ENCODE results near the gene KAZN. TPM values are rescaled to one million over a fixed set of nuclear protein-coding genes. Genes with fewer than 3 reads are reported as not detected.

The KAZN gene
- polyA plus RNA-seq, 1 of the 3 experiments (the other 2 are of a cell fraction): 6.8 TPM

- CTCF ChIA-PET: no interaction called here
- peaks cover 92% of the 10 kb centered on the region; the same call in 1 of the 2 replicates for H3K79me2 ChIP-seq (ENCODE audit: insufficient read depth)
Observed at GRCh38 chr1:14958249-14959058, 360.0 kb downstream of the KAZN start.

More at GRCh38 chr1:14958249-14959058, 360.0 kb downstream of the KAZN start:
- Histone ChIP-seq H3K9me3 (no peaks in the 10 kb centered on the region), H4K20me1 (ENCODE audit: insufficient read depth) (peaks cover 4% of the 10 kb centered on the region; the same call in 1 of the 2 replicates), H3K27me3 (ENCODE audit: insufficient read depth) (no peaks in the 10 kb centered on the region), H3K9me2 (no peaks in the 10 kb centered on the region), H3K4me3 (ENCODE audit: low read depth in 2 of 2, low read length in 1 of 2) (no peak overlapping the region), H3K9ac (no peak overlapping the region), H3K36me3 (replicated peaks in 1 of 2; ENCODE audit: control insufficient read depth in 1 of 2, insufficient read depth in 2 of 2, low read length in 1 of 2) (peaks cover 15 to 27% of the 10 kb centered on the region in 2 experiments), H3K27ac (ENCODE audit: low read depth in 2 of 2, low read length in 1 of 2) (no peak overlapping the region), H3F3A (replicated peaks; ENCODE audit: insufficient read depth) (no peaks in the 10 kb centered on the region), H2AFZ (ENCODE audit: low read depth) (no peak overlapping the region), H3K4me2 (no peak overlapping the region), H3K4me1 (ENCODE audit: control insufficient read depth in 1 of 2, insufficient read depth in 2 of 2, low read depth in 1 of 2, low read length in 1 of 2) (no peaks in the 10 kb centered on the region; a peak in 1 of 4 replicates)
- 91% methylated on average over 10 of the region's 19 CpGs for WGBS (ENCODE audit: low lambda C conversion rate)
- no peak for TF ChIP-seq USF1 (IDR thresholded peaks at IDR 0.05; ENCODE audit: borderline replicate concordance, low read depth)
- no peak for TF ChIP-seq RCOR1 (IDR thresholded peaks at IDR 0.05; ENCODE audit: low read length)
- no peak for TF ChIP-seq RFX5 (IDR thresholded peaks at IDR 0.05; ENCODE audit: low read length)
- TF ChIP-seq FOSL2 (IDR thresholded peaks at IDR 0.05; ENCODE audit: borderline replicate concordance, low read depth): no peak
- no peak for TF ChIP-seq USF2 (IDR thresholded peaks at IDR 0.05; ENCODE audit: borderline replicate concordance, low read depth, low read length)
- TF ChIP-seq PBX3 (IDR thresholded peaks at IDR 0.05): no peak
- TF ChIP-seq FOXJ3 (CRISPR knock-in tag; IDR thresholded peaks at IDR 0.05): no peak
- no peak for TF ChIP-seq TAF1 (IDR thresholded peaks at IDR 0.05; ENCODE audit: borderline replicate concordance, low read depth, low read length)
- TF ChIP-seq SMC3 (IDR thresholded peaks at IDR 0.05; ENCODE audit: low read depth, low read length): no peak
- TF ChIP-seq SIN3A (IDR thresholded peaks at IDR 0.05; ENCODE audit: borderline replicate concordance, low read depth, low read length): no peak
- no peak for TF ChIP-seq REST (IDR thresholded peaks at IDR 0.05; ENCODE audit: low read depth, low read length)
- DNase-seq: no peak
- POLR2A ChIA-PET: no interaction called here
